Hepatocyte (in vitro differentiated cells): ENCODE data around the gene ZNF792.

Experiments
- CTCF ChIP-seq: fragments of 200-600 bp; sonication (generic); IDR thresholded peaks from 2 replicates; pipeline ENCODE4 v1.5.1; 2016; ENCODE audit warnings: antibody characterized with exemption, mild to moderate bottlenecking; ENCODE audit not compliant: poor library complexity
- EZH2 ChIP-seq: fragments of 200-600 bp; sonication (generic); IDR thresholded peaks from 2 replicates; pipeline ENCODE4 v1.6.1; 2016; ENCODE audit warnings: antibody characterized with exemption, mild to moderate bottlenecking, borderline replicate concordance
- EZH2phosphoT487 ChIP-seq: fragments of 200-600 bp; sonication (generic); IDR thresholded peaks from one replicate; pipeline ENCODE4 v1.6.1; 2018; ENCODE audit warnings: antibody characterized with exemption, mild to moderate bottlenecking, low read depth, moderate library complexity; ENCODE audit not compliant: unreplicated experiment, severe bottlenecking

- no peak for TF ChIP-seq EZH2
- TF ChIP-seq CTCF, result no peak
- no peak for TF ChIP-seq EZH2phosphoT487
Observed at GRCh38 chr19:35011091-35011689, 47.2 kb upstream of the ZNF792 start.
